Stomach (tissue), 9 donors: Measurements from ENCODE around the gene ABHD2. TPM values are rescaled to one million over a fixed set of nuclear protein-coding genes. Genes with fewer than 3 reads are reported as not detected.

ENCODE experiments used
- DNase-seq, 2 donors: peaks; one replicate each; pipeline versions ENCODE4 v3.0.0 to v3.0.0-alpha.2; 2013 to 2019
- H3K27ac ChIP-seq, 5 donors: fragments of 200-600 bp in 4 of 5; sonication (generic) in 4 of 5; one replicate each; pipeline ENCODE4 v1.5.1; 2013 to 2019; ENCODE audit warnings: mild to moderate bottlenecking in 1 of 5, moderate library complexity in 1 of 5
- H3K27me3 ChIP-seq, 3 donors: fragments of 200-600 bp; sonication (generic); one replicate each; pipeline ENCODE4 v1.5.1; 2017 to 2019; ENCODE audit warnings: mixed run types in 1 of 3
- H3K36me3 ChIP-seq, 4 donors: fragments of 200-600 bp; sonication (generic); 1 replicate in 3 of 4; 2 replicates in 1 of 4; pipeline ENCODE4 v1.5.1; 2016 to 2019
- H3K4me1 ChIP-seq, 4 donors: fragments of 200-600 bp; sonication (generic); one replicate each; pipeline ENCODE4 v1.5.1; 2016 to 2019
- H3K4me3 ChIP-seq, 4 donors: fragments of 200-600 bp; sonication (generic) in 3 of 4; one replicate each; pipeline ENCODE4 v1.5.1; 2016 to 2019; ENCODE audit warnings: mild to moderate bottlenecking in 1 of 4
- H3K9me3 ChIP-seq, 4 donors: fragments of 200-600 bp; sonication (generic); one replicate each; pipeline ENCODE4 v1.5.1; 2016 to 2019
- EP300 ChIP-seq: sonication (generic); formaldehyde crosslinking; IDR thresholded peaks from one replicate; pipeline ENCODE4 v1.6.1; 2017; ENCODE audit warnings: antibody characterized with exemption
- POLR2A ChIP-seq, 4 donors: fragments of 450-650 bp; IDR thresholded peaks; one replicate each; pipeline ENCODE4 v1.6.1; 2016; ENCODE audit warnings: antibody characterized with exemption in 4 of 4, control low read depth in 2 of 4, mild to moderate bottlenecking in 1 of 4, moderate library complexity in 1 of 4
- POLR2AphosphoS5 ChIP-seq, 3 donors: sonication (generic); formaldehyde crosslinking; IDR thresholded peaks; one replicate each; pipeline ENCODE4 v1.6.1; 2016; ENCODE audit warnings: antibody characterized with exemption in 3 of 3
- WGBS, 5 donors: extraction: QIAGEN DNeasy Blood & Tissue Kit in 3 of 5; methylation state at CpG; one replicate each; pipeline versions ENCODE4 v1.1.5 to v1.1.7; 2013 to 2018; 5-methylcytosine and 5-hydroxymethylcytosine counted together
- intact Hi-C: fragments of 100-400 bp; cut with DNase I; formaldehyde crosslinking; loops from one replicate; pipeline ENCODE4 v1.15.1; 2023; ENCODE audit warnings: low total_unique reads
- polyA plus RNA-seq, 3 donors: library from polyadenylated mRNA; stranded (reverse); fragments of 200-250 nt; gene quantifications; one replicate each; pipeline ENCODE4 v1.2.3, GENCODE V29; 2013
- total RNA-seq, 5 donors: library from RNA; depleted of rRNA; stranded (reverse); fragments of >200 nt; gene quantifications; one replicate each; pipeline versions ENCODE4 v1.1.0 to v1.2.3, GENCODE V29; 2014 to 2016
- TF ChIP-seq, protein P1 (sequence below), 7 experiments: fragments of 450-650 bp in 4 of 7; fragments of 200-600 bp in 3 of 7; sonication (generic) in 3 of 7; IDR thresholded peaks; one replicate each; pipeline ENCODE4 v1.5.1; 2016 to 2019; ENCODE audit warnings: antibody characterized with exemption in 7 of 7, control low read depth in 2 of 7, mild to moderate bottlenecking in 1 of 7
- donor health status: healthy with polysubstance abuse.
- donor health status: Bipolar disorder and iron deficiency.
- donor health status: healthy.

Gene ABHD2
- total and polyA plus RNA-seq, 8 donors: 5.1 to 192 (median 70.3) TPM

DNA sequence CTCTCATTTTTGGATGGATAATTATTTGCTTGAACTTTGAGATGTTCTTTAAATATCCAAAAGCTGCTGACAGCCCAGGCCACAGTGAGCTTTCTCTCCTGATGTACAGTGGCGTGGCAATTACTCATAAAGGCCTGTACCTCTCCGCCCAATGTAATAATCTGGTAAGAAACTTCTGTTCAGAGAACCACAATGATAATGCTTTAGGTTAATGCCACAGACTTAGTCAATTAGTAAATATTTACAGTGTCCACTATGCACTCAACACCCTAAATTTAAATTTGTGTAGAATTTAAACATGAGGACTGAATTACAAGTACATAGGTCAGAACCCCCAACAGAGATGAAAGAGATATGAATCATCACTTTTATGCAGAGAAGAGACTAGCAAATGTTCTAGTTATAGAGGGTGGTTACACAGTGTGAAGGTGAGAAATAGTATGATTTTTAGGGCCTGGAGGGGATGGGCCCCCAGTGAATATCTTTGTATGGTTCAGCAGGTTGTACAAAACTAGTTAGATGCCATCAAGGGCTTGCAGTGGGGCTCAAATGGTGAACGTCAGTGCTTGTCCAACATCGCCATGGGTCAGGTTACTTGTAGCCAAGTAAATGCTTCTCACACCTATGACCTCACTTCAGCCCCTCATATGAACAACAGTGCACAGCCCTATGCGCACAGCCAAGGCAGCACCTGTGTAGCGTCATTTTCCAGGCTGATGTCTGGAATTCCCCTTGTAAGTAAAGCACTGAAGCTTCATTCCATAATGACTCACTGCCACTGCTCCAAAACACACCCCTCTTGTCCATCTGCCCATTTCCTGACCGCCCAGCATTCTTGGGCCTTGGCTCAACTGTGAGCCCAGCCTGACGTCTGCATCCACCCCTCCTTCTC is 13.3 kb downstream of the ABHD2 start:
- DNase-seq: peak; percentile 68 to 89
- no peak overlapping the region for H3K4me3 ChIP-seq
- TF ChIP-seq, protein P1, sequence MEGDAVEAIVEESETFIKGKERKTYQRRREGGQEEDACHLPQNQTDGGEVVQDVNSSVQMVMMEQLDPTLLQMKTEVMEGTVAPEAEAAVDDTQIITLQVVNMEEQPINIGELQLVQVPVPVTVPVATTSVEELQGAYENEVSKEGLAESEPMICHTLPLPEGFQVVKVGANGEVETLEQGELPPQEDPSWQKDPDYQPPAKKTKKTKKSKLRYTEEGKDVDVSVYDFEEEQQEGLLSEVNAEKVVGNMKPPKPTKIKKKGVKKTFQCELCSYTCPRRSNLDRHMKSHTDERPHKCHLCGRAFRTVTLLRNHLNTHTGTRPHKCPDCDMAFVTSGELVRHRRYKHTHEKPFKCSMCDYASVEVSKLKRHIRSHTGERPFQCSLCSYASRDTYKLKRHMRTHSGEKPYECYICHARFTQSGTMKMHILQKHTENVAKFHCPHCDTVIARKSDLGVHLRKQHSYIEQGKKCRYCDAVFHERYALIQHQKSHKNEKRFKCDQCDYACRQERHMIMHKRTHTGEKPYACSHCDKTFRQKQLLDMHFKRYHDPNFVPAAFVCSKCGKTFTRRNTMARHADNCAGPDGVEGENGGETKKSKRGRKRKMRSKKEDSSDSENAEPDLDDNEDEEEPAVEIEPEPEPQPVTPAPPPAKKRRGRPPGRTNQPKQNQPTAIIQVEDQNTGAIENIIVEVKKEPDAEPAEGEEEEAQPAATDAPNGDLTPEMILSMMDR (IDR thresholded peaks at IDR 0.05): no peak
- no peak for TF ChIP-seq POLR2A (IDR thresholded peaks at IDR 0.05)
- peak; percentile 36 for TF ChIP-seq EP300
- TF ChIP-seq POLR2AphosphoS5 (IDR thresholded peaks at IDR 0.05): peak; percentile 46 to 94 (median 79)
- no peaks in the 10 kb centered on the region for H3K9me3 ChIP-seq
- no peaks in the 10 kb centered on the region for H3K27me3 ChIP-seq
- H3K36me3 ChIP-seq: peaks cover 0 to 26% (median 11%) of the 10 kb centered on the region in 4 donors
- WGBS, 5 donors: 45 to 65% (median 52%) methylated on average over 7 to 8 of the region's 8 CpGs
- H3K4me1 ChIP-seq: peaks cover 56 to 98% (median 85%) of the 10 kb centered on the region in 4 donors
- H3K27ac ChIP-seq: peak overlapping the region; percentile 79 to 95 (median 84)
- intact Hi-C loops: no loop called here

DNA sequence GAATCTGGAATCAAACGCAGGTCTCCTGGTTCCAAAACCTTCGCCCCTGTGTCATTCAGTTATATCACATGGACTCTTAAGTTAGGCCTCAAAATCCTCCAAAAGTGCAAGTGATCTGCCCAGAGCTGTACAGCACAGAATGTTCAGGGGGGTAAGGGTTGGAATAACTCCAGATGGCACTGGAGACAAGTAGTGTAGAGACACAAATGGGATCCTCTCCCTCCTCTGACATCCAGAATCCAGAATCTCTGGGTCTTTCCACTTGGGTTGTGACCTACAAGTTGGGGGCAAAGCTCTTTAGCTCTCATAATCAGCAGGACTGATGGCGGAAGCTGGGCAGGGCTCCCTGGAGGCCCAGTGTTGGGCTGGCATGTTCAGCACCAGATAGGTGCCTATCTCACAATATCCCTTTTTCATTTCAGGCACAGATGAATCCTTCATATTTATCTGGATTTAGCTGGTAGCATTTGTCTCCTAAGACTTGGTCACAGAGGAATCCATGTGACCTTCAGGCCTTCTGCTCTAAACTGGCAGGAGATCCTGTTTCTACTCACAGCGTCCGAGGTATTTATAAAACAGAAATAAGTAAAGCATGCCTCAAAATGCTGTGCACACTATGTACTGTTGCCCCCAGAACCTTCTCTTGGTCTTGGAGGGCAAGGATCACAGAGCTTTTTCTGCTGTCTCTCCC is 15.4 kb downstream of the ABHD2 start:
- 69 to 85% (median 78%) methylated on average over 5 of the region's 5 CpGs for WGBS, 5 donors
- H3K4me3 ChIP-seq: no peak overlapping the region
- peak overlapping the region; percentile 51 to 95 (median 79) for H3K27ac ChIP-seq
- peaks cover 0 to 40% (median 13%) of the 10 kb centered on the region in 4 donors for H3K36me3 ChIP-seq
- no peak for DNase-seq
- H3K9me3 ChIP-seq: no peaks in the 10 kb centered on the region
- H3K27me3 ChIP-seq: no peaks in the 10 kb centered on the region
- no peak for TF ChIP-seq EP300
- TF ChIP-seq, protein P1 (IDR thresholded peaks at IDR 0.05): no peak
- TF ChIP-seq POLR2A (IDR thresholded peaks at IDR 0.05): no peak
- no peak for TF ChIP-seq POLR2AphosphoS5 (IDR thresholded peaks at IDR 0.05)
- H3K4me1 ChIP-seq: peaks cover 56 to 98% (median 78%) of the 10 kb centered on the region in 4 donors
- intact Hi-C loops: no loop called here

DNA sequence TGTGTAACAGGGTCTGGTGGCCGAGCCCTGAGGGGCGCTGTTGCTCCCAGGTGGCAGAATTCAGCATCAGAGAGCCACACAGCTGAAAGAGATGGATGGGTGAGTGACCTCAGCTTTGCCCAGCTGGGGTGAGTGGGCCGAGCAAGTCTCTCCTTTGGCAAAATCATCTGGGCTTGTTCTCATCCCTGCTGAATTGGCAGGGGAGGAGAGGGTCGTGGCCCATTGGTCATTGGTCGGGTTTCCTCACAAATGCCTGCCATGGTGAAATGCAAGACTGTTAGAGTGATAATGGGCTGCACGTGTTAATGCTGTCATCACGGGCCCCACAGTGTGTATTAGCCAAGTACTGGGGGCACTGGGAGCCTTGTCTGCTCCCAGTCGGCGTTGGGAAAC is 15.9 kb downstream of the ABHD2 start:
- no peaks in the 10 kb centered on the region for H3K27me3 ChIP-seq
- peaks cover 0 to 45% (median 13%) of the 10 kb centered on the region in 4 donors for H3K36me3 ChIP-seq
- intact Hi-C loops: no loop called here
- 85 to 94% (median 90%) methylated on average over 9 of the region's 9 CpGs for WGBS, 5 donors
- H3K4me3 ChIP-seq: no peak overlapping the region
- TF ChIP-seq, protein P1 (IDR thresholded peaks at IDR 0.05): no peak
- TF ChIP-seq EP300 (no peak), POLR2AphosphoS5 (IDR thresholded peaks at IDR 0.05) (no peak), POLR2A (IDR thresholded peaks at IDR 0.05) (no peak)
- H3K9me3 ChIP-seq: no peaks in the 10 kb centered on the region
- DNase-seq: no peak
- H3K4me1 ChIP-seq: peaks cover 52 to 98% (median 78%) of the 10 kb centered on the region in 4 donors
- H3K27ac ChIP-seq: peak overlapping the region; percentile 51 to 95 (median 79)

DNA sequence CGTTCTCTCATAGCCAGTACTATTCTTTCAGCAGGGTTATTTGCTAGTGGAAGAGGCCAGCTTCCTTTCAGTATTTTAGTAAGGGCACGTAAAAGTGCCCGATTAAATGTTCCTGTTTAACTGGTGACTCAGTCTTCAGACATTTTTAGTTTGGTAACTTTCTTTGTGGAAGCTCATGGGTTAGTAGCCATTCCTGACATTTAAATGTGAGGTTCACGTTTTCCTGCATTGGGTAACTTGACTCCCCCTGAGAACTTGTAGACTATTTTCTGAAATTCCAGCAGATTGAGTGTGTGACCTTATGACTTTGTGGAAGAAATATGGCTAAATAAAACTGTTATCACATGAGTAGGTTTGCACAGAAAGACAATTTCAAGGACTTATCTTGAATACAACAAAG is 16.9 kb downstream of the ABHD2 start:
- TF ChIP-seq POLR2A (IDR thresholded peaks at IDR 0.05): no peak
- TF ChIP-seq POLR2AphosphoS5 (IDR thresholded peaks at IDR 0.05): peak in 2 of 3 donors; percentile 26 to 80
- no peak for TF ChIP-seq EP300
- TF ChIP-seq, protein P1 (IDR thresholded peaks at IDR 0.05): no peak
- Histone ChIP-seq H3K9me3 (no peaks in the 10 kb centered on the region), H3K36me3 (peaks cover 0 to 44% (median 13%) of the 10 kb centered on the region in 4 donors), H3K27ac (peak overlapping the region in 4 of 5 donors; percentile 79 to 95 (median 86)), H3K4me1 (peaks cover 46 to 93% (median 70%) of the 10 kb centered on the region in 4 donors), H3K27me3 (no peaks in the 10 kb centered on the region), H3K4me3 (no peak overlapping the region)
- intact Hi-C loops: no loop called here
- no peak for DNase-seq
- 22 to 42% (median 33%) methylated on average over 4 of the region's 4 CpGs for WGBS, 5 donors
